Mesodermal cell (in vitro differentiated cells): ENCODE data around the gene CYFIP1.
A peak's percentile ranks its signal among the peaks of the same experiment; 100 is the strongest.

ENCODE experiments used
- H3K27ac ChIP-seq: 2 replicates; pipeline ENCODE4 v1.7.0; 2013; ENCODE audit warnings: mild to moderate bottlenecking, low read depth, low read length, moderate library complexity; ENCODE audit not compliant: severe bottlenecking
- H3K36me3 ChIP-seq: 2 replicates; pipeline ENCODE4 v1.7.1; 2013; ENCODE audit warnings: mild to moderate bottlenecking, low read length, moderate library complexity; ENCODE audit not compliant: control insufficient read depth, insufficient read depth
- H3K4me1 ChIP-seq: one replicate; pipeline ENCODE4 v1.7.1; 2013; ENCODE audit warnings: mild to moderate bottlenecking, low read length; ENCODE audit not compliant: insufficient read depth, control insufficient read depth, poor library complexity, severe bottlenecking
- H3K4me3 ChIP-seq: 2 replicates; pipeline ENCODE4 v1.7.0; 2013; ENCODE audit warnings: low read length, control low read depth, mild to moderate bottlenecking; ENCODE audit not compliant: insufficient read depth, poor library complexity, severe bottlenecking; ENCODE audit errors: extremely low read depth
- H3K9me3 ChIP-seq: 2 replicates; pipeline ENCODE4 v1.7.1; 2013; ENCODE audit warnings: mild to moderate bottlenecking, low read length, moderate library complexity; ENCODE audit not compliant: control insufficient read depth
- WGBS, 2 experiments: methylation state at CpG; one replicate each; pipeline ENCODE4 v1.1.5; 2013; ENCODE audit warnings: missing lambda C conversion rate in 2 of 2; ENCODE audit not compliant: insufficient coverage in 2 of 2; 5-methylcytosine and 5-hydroxymethylcytosine counted together

Gene CYFIP1

DNA sequence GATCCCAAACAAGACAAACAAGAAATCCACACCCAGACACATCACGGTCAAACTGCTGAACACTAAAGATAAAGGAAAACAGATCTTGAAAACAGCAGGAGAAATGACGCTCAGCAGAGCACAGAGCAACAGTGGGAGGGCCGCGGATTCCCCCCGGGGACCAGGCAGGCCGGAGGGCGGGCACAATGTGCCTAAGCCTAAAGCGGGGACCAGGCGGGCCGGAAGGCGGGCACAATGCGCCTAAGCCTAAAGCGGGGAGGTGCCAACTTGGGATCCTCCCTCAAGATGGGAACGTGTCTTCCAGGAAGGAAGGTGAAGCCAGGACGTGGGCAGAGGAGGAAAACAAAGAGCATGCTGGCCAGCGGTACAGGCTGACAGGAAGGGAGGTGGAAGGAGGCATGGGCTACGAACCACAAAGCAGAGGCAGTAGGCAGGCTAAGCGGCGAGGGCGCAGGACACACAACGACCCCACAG lies 31.1 kb downstream of the CYFIP1 start:
- no peak overlapping the region for H3K4me3 ChIP-seq
- no peaks in the 10 kb centered on the region for H3K9me3 ChIP-seq
- WGBS, 2 experiments: 11 to 16% methylated on average over 10 to 17 of the region's 21 CpGs
- peaks cover 20% of the 10 kb centered on the region for H3K4me1 ChIP-seq
- H3K27ac ChIP-seq: peak overlapping the region; percentile 43
- peaks cover 42% of the 10 kb centered on the region for H3K36me3 ChIP-seq

DNA sequence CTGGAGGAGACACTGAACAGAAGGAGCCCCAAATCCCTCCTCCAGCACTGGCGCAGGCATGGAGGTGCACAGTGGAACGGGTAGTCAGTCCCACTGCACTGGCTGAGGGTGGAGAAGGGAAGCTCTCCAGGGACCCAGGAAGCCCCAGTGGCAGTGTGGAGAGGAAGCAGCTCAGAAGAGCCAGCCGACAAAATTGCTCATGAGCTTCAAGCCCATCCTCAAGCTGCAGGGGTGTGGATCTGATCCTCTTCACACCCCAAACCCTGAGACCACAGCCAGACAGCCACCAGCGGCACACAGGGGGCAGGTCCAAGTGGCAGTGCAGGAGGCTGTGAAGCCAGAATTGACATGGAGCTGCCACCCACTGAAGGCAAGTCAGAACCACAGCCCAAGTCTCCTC lies 32.1 kb downstream of the CYFIP1 start:
- 82 to 94% methylated on average over 3 of the region's 4 CpGs for WGBS, 2 experiments
- Histone ChIP-seq H3K9me3 (no peaks in the 10 kb centered on the region), H3K36me3 (peaks cover 52% of the 10 kb centered on the region), H3K4me1 (peaks cover 20% of the 10 kb centered on the region), H3K4me3 (no peak overlapping the region), H3K27ac (no peak overlapping the region)

DNA sequence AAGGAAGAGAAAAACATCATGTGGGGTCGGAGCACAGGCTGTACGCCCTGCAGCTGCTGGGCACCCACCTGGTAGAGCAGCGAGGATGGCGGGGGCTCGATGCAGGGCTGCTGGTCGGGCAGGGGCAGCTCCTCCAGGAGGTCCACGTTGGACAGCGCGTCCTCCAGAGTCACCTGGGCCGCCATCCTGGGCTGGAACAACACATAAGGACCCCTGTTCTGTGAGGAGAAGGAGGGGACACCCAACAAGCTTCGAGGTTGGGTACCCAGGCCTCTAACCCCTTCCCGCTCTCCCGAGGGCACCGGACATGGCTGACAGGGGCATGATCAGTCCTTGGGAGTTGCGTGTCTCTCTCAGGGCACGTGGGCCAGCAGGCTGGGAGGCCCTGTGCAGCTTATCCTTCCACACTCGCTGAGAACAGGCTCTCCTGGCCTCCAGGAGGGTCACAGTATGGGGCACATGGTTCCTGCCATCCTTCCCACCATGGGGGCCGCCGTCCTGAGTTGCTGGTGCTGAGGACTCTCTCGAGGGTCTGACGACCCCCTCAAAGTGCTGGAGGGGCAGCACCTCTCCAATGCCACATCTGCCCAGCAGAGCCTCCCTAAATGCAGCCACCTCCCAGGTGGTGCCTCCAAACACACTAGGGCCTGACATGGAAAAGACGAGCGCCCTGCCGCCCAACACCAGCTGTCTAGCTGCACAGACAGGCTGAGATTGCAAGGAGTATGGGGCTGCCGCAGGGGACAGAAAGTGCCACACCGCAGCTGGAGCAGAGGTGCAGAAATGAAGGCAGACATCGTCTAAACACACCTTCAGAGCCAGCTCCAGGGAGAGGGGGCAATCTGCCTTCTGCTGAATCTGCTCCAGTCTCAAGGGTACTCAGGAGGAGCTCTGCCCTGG lies 32.8 kb downstream of the CYFIP1 start:
- H3K27ac ChIP-seq: no peak overlapping the region
- WGBS, 2 experiments: 87 to 91% methylated on average over 25 to 27 of the region's 27 CpGs
- no peaks in the 10 kb centered on the region for H3K9me3 ChIP-seq
- peaks cover 59% of the 10 kb centered on the region for H3K36me3 ChIP-seq
- peaks cover 20% of the 10 kb centered on the region for H3K4me1 ChIP-seq
- no peak overlapping the region for H3K4me3 ChIP-seq

DNA sequence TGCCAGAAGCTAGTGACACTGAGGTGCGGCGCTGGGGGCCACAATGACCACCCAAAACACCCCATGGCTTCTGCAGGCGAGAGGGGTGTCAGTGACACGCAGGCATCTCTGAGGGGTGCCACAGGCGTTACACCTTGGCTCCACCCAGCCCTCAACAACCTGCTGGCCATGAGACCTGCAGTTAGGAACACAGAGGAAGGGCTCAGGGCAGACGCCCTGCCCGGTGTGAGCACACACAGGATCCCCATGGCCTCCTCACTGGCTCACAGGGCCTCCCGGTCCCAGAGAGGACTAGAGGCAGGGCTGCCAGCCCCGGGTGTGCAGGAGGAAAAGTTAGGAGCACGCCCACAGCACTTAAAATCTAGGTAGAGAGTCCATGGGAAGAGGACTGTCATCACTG lies 35.1 kb downstream of the CYFIP1 start:
- Histone ChIP-seq H3K4me1 (peaks cover 10% of the 10 kb centered on the region), H3K27ac (no peak overlapping the region), H3K9me3 (no peaks in the 10 kb centered on the region), H3K4me3 (no peak overlapping the region), H3K36me3 (peaks cover 67% of the 10 kb centered on the region)
- 81 to 96% methylated on average over 8 to 10 of the region's 10 CpGs for WGBS, 2 experiments

- H3K36me3 ChIP-seq: peaks cover 70% of the 10 kb centered on the region
- WGBS, 2 experiments: 94 to 96% methylated on average over 8 of the region's 8 CpGs
These were observed 35.5 kb downstream of the CYFIP1 start for GRCh38 chr15:22944651-22945050.

GRCh38 chr15:22942877-22943276 lies 37.3 kb downstream of the CYFIP1 start:
- H3K27ac ChIP-seq: no peak overlapping the region
- H3K4me1 ChIP-seq: peaks cover 3% of the 10 kb centered on the region
- H3K4me3 ChIP-seq: no peak overlapping the region
- 97 to 98% methylated on average over 15 of the region's 15 CpGs for WGBS, 2 experiments
- peaks cover 88% of the 10 kb centered on the region for H3K36me3 ChIP-seq
- H3K9me3 ChIP-seq: no peaks in the 10 kb centered on the region

More at GRCh38 chr15:22944651-22945050, 35.5 kb downstream of the CYFIP1 start:
- no peak overlapping the region for H3K27ac ChIP-seq
- H3K4me3 ChIP-seq: no peak overlapping the region
- H3K4me1 ChIP-seq: peaks cover 8% of the 10 kb centered on the region
- no peaks in the 10 kb centered on the region for H3K9me3 ChIP-seq

GRCh38 chr15:22942306-22942855 lies 37.8 kb downstream of the CYFIP1 start:
- Histone ChIP-seq H3K27ac (no peak overlapping the region), H3K9me3 (no peaks in the 10 kb centered on the region), H3K4me1 (peaks cover 3% of the 10 kb centered on the region), H3K4me3 (no peak overlapping the region), H3K36me3 (peaks cover 93% of the 10 kb centered on the region)
- 89 to 93% methylated on average over 22 to 24 of the region's 24 CpGs for WGBS, 2 experiments

DNA sequence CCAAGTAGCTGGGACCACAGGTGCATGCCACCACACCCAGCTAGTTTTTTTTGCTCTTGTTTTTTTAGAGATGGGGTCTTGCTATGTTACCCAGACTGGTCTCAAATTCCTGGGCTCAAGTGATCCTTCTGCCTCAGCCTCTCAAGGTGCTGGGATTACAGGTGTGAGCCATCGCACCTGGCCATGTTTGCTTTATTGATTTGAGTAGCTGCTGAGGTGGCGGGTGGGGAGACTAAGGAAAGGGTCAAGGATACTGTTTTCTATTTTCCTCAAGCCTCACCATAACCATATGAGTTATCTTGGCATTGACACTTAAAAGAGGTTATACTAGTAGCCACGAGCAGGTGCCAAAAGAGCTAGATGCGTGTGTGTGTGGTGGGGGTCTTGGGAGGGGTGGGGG lies 39.0 kb downstream of the CYFIP1 start:
- Histone ChIP-seq H3K27ac (no peak overlapping the region), H3K4me1 (peaks cover 3% of the 10 kb centered on the region), H3K4me3 (no peak overlapping the region), H3K36me3 (peaks cover 92% of the 10 kb centered on the region), H3K9me3 (no peaks in the 10 kb centered on the region)
- 93 to 100% methylated on average over 2 of the region's 4 CpGs for WGBS, 2 experiments

GRCh38 chr15:22939652-22940061 lies 40.5 kb downstream of the CYFIP1 start:
- WGBS, 2 experiments: 82 to 95% methylated on average over 9 to 10 of the region's 10 CpGs
- no peak overlapping the region for H3K27ac ChIP-seq
- peaks cover 94% of the 10 kb centered on the region for H3K36me3 ChIP-seq
- no peak overlapping the region for H3K4me3 ChIP-seq
- peaks cover 3% of the 10 kb centered on the region for H3K4me1 ChIP-seq
- no peaks in the 10 kb centered on the region for H3K9me3 ChIP-seq

DNA sequence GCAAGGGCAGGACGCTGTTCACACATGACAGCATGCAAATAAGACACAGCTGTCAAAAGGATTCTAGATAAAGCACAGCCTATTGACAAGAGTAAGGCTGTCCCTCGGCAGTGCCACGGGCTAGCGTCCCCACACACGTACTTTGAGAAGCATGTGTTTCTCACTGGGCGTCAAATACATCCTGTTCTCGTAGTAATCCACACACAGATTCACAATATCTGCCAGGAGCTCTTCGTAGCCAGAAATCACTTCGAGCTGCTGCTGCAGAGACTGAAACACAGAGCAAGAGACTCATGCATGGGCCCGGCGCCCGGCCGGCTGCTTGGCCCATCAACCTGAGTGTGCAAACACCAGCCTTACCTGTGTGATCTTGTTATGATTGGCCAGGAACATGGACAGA lies 41.1 kb downstream of the CYFIP1 start:
- peaks cover 88% of the 10 kb centered on the region for H3K36me3 ChIP-seq
- no peaks in the 10 kb centered on the region for H3K9me3 ChIP-seq
- WGBS, 2 experiments: 93 to 97% methylated on average over 12 to 13 of the region's 13 CpGs
- H3K4me1 ChIP-seq: peaks cover 3% of the 10 kb centered on the region
- H3K27ac ChIP-seq: no peak overlapping the region
- no peak overlapping the region for H3K4me3 ChIP-seq
